ENCODE measurements around the gene MMP17. TPM values are rescaled to one million over a fixed set of nuclear protein-coding genes. Genes with fewer than 3 reads are reported as not detected.

The MMP17 gene
- total RNA-seq, 3 donors from 2014 or later: 2.9 to 18.6 (median 4.7) TPM

DNA sequence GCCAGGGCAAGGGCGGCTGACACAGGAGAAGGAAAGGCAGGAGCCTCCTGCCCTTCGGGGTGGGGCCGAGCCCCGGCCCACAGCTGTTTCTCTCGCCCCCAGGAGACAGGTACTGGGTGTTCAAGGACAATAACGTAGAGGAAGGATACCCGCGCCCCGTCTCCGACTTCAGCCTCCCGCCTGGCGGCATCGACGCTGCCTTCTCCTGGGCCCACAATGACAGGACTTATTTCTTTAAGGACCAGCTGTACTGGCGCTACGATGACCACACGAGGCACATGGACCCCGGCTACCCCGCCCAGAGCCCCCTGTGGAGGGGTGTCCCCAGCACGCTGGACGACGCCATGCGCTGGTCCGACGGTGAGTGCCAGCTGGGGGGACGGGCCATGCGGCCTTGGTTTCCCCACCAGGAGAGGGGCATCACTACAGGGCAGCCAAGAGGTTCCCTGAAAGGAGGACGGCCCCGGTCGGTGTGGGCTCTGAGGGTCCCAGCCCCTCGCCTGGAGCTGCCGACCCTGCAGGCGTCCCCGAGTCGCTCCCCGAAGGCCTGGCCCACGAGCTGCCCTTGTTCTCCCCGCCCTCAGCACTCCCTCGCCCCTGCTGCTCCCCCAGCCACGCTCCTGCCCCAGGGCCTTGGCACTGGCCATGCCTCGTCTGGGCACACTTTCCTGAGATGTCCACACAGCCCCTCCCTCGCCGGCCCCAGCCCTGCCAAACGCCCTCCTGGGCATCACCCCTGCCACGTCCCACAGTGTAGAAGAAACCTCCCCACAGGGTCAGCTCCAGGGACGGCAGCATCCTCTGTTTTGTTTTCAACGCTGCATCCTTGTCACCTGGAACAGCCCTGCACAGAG lies 21.7 kb downstream of the MMP17 start:
- TF ChIP-seq POLR2A (IDR thresholded peaks at IDR 0.05) (no peak), POLR2AphosphoS5 (IDR thresholded peaks at IDR 0.05) (no peak)
- TF ChIP-seq, protein P1, sequence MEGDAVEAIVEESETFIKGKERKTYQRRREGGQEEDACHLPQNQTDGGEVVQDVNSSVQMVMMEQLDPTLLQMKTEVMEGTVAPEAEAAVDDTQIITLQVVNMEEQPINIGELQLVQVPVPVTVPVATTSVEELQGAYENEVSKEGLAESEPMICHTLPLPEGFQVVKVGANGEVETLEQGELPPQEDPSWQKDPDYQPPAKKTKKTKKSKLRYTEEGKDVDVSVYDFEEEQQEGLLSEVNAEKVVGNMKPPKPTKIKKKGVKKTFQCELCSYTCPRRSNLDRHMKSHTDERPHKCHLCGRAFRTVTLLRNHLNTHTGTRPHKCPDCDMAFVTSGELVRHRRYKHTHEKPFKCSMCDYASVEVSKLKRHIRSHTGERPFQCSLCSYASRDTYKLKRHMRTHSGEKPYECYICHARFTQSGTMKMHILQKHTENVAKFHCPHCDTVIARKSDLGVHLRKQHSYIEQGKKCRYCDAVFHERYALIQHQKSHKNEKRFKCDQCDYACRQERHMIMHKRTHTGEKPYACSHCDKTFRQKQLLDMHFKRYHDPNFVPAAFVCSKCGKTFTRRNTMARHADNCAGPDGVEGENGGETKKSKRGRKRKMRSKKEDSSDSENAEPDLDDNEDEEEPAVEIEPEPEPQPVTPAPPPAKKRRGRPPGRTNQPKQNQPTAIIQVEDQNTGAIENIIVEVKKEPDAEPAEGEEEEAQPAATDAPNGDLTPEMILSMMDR (IDR thresholded peaks at IDR 0.05): no peak
- H3K4me1 ChIP-seq: no peaks in the 10 kb centered on the region
- no peaks in the 10 kb centered on the region for H3K36me3 ChIP-seq
- no peaks in the 10 kb centered on the region for H3K9me3 ChIP-seq
- intact Hi-C loops (cut with DNase I; ENCODE audit: low total_unique reads): loop anchor here (10.0 kb wide), 1 partner anchor 155 kb away; no protein-coding TSS in a partner anchor
- DNase-seq (ENCODE audit: low spot score in 2 of 2): no peak
- H3K4me3 ChIP-seq: no peak overlapping the region
- H3K27me3 ChIP-seq: peaks cover 0 to 7% of the 10 kb centered on the region in 2 donors
- no peak overlapping the region for H3K27ac ChIP-seq

DNA sequence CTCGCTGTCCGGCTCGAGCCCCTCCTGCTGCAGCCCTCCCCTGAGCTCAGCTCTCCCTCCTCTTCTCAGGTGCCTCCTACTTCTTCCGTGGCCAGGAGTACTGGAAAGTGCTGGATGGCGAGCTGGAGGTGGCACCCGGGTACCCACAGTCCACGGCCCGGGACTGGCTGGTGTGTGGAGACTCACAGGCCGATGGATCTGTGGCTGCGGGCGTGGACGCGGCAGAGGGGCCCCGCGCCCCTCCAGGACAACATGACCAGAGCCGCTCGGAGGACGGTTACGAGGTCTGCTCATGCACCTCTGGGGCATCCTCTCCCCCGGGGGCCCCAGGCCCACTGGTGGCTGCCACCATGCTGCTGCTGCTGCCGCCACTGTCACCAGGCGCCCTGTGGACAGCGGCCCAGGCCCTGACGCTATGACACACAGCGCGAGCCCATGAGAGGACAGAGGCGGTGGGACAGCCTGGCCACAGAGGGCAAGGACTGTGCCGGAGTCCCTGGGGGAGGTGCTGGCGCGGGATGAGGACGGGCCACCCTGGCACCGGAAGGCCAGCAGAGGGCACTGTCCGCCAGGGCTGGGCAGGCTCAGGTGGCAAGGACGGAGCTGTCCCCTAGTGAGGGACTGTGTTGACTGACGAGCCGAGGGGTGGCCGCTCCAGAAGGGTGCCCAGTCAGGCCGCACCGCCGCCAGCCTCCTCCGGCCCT lies 22.8 kb downstream of the MMP17 start:
- peak overlapping the region in 2 of 3 donors; percentile 11 to 44 for H3K4me3 ChIP-seq
- H3K27ac ChIP-seq: no peak overlapping the region
- no peaks in the 10 kb centered on the region for H3K4me1 ChIP-seq
- H3K36me3 ChIP-seq: no peaks in the 10 kb centered on the region
- intact Hi-C loops (cut with DNase I; ENCODE audit: low total_unique reads): loop anchor here (10.0 kb wide), 1 partner anchor 154 kb away; no protein-coding TSS in a partner anchor
- H3K27me3 ChIP-seq: peaks cover 0 to 18% of the 10 kb centered on the region in 2 donors
- no peak for DNase-seq (ENCODE audit: low spot score in 2 of 2)
- H3K9me3 ChIP-seq: no peaks in the 10 kb centered on the region
- TF ChIP-seq, protein P1 (IDR thresholded peaks at IDR 0.05): peak in 2 of 3 donors; percentile 44 to 84
- TF ChIP-seq POLR2AphosphoS5 (IDR thresholded peaks at IDR 0.05) (no peak), POLR2A (IDR thresholded peaks at IDR 0.05) (no peak)

DNA sequence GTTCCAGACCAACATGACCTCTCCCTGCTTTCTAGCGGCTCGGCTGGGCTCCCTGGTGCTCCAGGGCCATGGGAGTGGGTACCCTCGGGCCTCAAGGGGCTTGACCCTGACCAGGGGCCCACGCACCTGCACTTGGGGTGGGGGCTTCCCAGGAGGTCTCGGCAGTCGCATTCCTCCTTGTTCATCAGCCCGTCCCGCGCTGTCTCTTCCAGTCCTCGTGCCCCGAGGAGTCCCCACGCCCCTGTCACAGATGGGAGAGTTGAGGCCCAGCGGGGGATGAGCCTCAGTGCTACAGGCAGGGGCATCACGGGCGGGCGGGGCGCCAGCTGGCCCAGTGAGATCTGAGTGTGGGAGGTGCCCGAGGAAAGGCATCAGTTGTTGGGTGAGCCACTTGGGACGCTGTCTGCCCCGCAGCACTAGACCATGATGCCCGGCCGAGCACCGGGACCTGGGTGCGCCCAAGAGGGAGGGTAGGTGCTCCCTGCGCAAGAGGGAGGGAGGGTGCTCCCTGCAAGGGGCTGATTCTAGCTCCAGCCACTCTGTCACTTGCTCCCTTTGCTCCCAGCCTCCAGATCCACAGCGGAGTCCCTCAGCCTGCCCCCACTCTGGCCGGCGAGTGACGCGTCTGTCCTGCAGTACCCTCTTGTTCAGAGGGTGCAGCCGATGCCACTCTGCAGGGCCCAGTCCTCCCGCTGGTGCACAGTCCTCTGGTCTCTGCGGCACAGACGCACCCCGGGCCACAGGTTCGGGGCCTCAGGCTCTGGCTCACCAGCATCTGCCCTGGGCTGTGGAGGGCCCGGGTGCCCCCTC lies 23.8 kb downstream of the MMP17 start:
- peaks cover 0 to 19% of the 10 kb centered on the region in 2 donors for H3K27me3 ChIP-seq
- no peaks in the 10 kb centered on the region for H3K36me3 ChIP-seq
- no peak for TF ChIP-seq POLR2A (IDR thresholded peaks at IDR 0.05)
- TF ChIP-seq, protein P1 (IDR thresholded peaks at IDR 0.05): no peak
- no peak for TF ChIP-seq POLR2AphosphoS5 (IDR thresholded peaks at IDR 0.05)
- no peak for DNase-seq (ENCODE audit: low spot score in 2 of 2)
- intact Hi-C loops (cut with DNase I; ENCODE audit: low total_unique reads): loop anchor here (10.0 kb wide), 1 partner anchor 153 kb away; no protein-coding TSS in a partner anchor
- no peaks in the 10 kb centered on the region for H3K4me1 ChIP-seq
- no peak overlapping the region for H3K27ac ChIP-seq
- no peaks in the 10 kb centered on the region for H3K9me3 ChIP-seq
- peak overlapping the region in 2 of 3 donors; percentile 11 to 44 for H3K4me3 ChIP-seq

DNA sequence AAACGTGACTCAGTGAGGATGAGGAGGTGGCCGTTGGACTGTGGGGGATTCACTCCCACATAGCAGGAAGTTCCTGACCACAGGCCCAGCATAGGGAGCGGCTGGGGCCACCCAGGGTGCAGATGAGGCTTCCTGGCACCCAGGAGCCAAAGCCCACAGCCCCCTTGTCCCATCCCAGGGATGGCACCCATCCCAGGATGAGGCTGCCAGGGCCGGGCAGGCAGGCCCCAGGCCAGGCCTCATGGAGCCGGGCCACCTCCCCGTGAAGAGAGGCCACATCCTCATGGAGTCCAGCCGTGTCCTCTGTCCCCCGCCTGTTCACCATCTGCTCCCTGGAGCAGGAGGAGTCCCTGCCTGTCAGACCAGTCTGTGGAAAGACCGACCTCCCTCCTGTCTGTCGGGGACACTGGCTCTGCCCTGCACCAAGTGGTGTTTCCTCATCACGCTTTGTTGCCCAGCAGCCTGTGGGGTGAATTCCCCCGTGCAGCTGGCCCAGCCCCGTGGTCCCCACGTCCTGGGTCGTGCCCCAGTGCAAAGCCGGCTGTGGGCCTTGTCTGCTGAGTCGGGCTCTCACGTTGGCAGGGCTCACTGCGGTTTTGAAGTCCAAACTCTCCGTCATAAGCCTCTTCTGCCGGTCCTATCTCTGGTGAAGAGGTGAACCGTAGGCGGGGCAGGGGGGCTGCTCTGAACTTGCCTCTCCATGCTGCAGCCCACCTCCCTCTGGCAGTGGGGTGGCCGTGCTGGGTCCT lies 24.5 kb downstream of the MMP17 start:
- Histone ChIP-seq H3K4me1 (no peaks in the 10 kb centered on the region), H3K27ac (no peak overlapping the region), H3K36me3 (no peaks in the 10 kb centered on the region), H3K9me3 (no peaks in the 10 kb centered on the region), H3K4me3 (no peak overlapping the region), H3K27me3 (peaks cover 0 to 19% of the 10 kb centered on the region in 2 donors)
- intact Hi-C loops (cut with DNase I; ENCODE audit: low total_unique reads): loop anchor here (10.0 kb wide), 1 partner anchor 152 kb away; no protein-coding TSS in a partner anchor
- DNase-seq (ENCODE audit: low spot score in 2 of 2): no peak
- TF ChIP-seq, protein P1 (IDR thresholded peaks at IDR 0.05): no peak
- TF ChIP-seq POLR2AphosphoS5 (IDR thresholded peaks at IDR 0.05): no peak
- no peak for TF ChIP-seq POLR2A (IDR thresholded peaks at IDR 0.05)

Data from breast epithelium (tissue), 4 donors.